Left renal cortex interstitium (tissue), 4 donors: ENCODE measurements around the gene CHRDL2. TPM values are rescaled to one million over a fixed set of nuclear protein-coding genes. Genes with fewer than 3 reads are reported as not detected.

Experiments
- DNase-seq, 4 donors: peaks; one replicate each; pipeline ENCODE4 v3.0.0-alpha.2; 2013; ENCODE audit warnings: low read depth in 4 of 4, low spot score in 2 of 4, missing footprints in 1 of 4
- polyA plus RNA-seq, 4 donors: library from polyadenylated mRNA; unstranded; fragments of 120-200 nt; gene quantifications; one replicate each; pipeline ENCODE4 v1.2.1, GENCODE V29; 2013; ENCODE audit not compliant: insufficient read length in 4 of 4

Gene CHRDL2
- polyA plus RNA-seq, 4 donors = 0.19 to 0.99 (median 0.54) TPM

DNA sequence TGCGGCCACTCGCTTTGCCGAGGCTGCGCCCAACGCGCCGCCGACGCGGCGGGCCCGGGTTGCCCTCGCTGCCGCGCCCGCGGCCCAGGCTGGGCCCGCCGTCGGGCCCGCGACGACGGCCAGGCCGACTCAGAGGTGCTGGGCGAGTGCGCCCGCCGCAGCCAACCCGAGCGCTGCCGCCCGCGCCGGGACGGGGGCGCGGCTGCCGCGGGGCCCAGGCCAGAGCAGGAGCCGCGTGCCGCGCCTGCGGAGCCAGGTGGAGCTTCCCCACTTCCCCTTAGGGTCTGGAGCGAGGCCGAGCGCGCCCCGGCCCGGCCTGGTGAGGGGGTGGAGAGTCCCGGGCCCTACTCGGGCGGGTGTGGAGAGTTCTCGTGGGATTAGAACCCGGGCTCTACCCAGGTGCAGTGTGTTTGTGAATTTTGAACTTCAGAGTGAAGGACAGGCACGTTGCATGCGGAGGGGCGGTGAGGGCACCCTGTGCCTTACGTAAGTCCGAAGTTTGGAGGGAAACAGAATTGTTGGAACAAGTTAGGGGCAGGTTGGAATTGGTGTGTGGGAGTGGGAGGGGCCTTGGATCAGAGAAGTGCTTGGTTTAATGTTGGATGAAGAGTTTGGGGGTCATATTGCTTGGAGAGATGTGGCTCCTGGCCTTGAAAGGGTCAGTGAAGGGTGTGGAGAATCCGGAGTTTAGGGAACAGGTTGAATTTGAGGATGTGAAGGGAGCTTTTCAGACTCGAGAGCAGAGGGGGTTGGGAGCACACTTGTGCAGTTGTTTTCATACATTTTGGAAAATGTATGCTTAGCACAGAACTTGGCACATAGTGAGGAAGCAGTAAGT lies 18.1 kb upstream of the CHRDL2 start:
- peak in 2 of 4 donors; percentile 39 to 48 for DNase-seq

DNA sequence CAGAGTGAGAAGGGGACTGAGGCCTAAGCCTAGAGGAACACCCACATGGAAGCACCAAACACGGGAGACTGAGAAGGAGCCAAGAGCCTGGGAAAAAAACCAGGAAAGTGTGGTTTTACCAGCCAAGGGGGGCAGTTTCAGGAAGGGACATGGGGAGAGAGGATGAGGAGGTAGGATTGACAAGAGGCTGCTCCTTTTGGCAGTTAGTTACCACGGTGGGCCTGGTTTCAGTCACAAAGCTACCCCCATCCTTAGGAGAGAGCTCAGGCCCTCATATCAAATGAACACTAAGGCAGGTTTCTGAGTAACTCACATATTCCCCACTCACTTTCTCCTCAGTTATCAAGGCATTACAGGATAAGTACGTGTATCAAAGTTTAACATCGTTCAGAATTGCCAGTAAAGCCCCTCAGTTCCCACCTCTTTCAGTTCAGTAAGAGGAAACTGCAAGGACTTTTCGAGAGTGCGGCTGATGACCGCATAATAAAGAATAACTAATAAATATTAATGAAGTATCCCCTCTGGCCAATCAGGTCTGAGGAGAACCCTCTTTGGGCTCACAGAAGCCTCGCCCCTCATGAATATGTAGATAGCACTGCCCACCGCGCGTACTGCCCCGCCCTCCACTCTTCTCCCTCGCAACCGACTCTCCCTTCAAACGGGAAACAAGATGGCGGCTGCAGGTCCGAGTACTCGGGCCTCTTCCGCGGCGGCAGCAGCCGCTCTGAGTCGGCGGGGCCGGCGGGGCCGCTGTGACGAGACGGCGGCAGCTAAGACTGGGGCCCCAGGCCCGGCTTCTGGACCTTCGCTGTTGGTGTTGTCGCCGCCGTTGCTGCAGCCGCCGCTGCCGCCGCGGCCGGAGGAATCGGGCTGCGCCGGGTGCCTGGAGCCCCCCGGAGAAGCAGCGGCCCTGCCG lies 17.2 kb upstream of the CHRDL2 start, which contains the start of gene RNF169:
Gene RNF169 (plus strand): TSS at position 639 of the 916 bp plus-strand sequence. CDS start 32 bp downstream, at position 671.
- DNase-seq = peak; percentile 79 to 91 (median 86)

DNA sequence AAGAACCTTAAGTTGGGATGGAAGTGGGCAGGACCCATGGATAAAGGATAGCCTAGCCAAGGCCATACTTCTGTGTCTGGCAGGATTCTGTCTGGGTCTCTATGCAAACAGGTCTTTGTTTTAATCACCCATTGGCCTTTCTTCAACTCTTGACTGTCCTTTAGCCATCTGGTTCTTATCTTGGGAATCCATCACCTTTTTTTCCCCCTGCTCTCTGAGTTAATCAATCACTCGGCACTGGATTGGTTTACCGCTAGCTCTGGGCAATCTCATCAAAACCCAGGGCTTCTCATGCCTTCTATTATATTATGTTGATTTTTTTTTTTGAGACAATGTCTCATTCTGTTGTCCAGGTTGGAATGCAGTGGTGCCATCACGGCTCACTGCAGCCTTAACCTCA lies 15.6 kb upstream of the CHRDL2 start:
- no peak for DNase-seq

DNA sequence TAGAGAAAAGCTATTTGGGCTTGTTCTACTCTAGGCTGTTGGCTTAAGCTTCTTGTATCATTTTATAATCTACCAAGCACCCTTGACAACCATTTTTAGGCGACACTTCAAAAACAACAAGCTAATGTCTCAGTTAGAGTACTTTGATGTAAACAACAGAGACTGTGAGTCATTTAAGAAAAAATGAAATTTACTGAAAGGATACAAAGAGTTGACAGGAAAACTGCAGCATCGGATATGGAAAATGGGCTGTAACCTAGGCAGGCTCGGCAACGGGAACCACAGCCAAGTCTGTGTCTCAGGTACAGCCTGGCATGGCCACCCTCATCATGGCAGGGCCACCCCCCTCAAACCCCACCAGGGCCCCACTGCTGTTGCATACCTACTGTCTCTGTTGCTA lies 13.1 kb upstream of the CHRDL2 start:
- no peak for DNase-seq

DNA sequence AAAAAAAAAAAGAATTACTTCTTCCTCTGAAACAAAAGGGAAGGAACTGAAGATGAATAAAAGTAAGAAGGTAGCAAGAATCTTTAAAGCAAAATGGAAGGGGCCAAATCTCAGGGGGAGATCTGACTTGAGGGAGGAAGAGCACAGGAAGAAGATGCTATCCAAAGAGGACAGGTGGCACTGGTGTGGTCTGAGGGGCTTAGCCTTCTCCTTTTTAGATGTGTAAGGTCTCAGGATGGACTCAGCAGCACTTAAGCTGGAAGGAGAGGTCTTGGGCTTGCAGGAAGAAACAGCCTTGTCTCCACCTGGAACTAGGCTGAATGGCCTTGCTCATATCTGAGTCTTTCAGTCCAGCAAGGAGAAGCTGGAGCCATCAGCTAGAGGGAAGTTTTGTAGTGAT lies 12.4 kb upstream of the CHRDL2 start:
- DNase-seq = no peak

DNA sequence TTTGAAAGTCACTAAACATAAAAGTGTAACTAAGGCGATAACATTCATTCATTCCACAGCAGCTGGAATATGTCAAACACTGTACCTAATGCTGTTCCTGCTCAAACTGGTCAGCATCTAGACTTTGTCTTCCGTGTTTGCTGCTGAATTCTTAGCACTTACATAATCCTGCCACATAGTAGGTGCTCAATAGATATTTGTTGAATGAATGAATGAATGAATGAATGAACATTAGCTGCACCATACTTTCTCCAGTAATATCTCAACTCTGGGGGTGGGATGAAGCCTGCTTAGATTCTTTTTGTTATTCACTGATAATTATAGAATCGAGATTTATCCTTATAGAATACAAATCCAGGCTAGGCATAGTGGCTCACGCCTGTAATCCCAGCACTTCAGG lies 10.8 kb upstream of the CHRDL2 start:
- DNase-seq = no peak

DNA sequence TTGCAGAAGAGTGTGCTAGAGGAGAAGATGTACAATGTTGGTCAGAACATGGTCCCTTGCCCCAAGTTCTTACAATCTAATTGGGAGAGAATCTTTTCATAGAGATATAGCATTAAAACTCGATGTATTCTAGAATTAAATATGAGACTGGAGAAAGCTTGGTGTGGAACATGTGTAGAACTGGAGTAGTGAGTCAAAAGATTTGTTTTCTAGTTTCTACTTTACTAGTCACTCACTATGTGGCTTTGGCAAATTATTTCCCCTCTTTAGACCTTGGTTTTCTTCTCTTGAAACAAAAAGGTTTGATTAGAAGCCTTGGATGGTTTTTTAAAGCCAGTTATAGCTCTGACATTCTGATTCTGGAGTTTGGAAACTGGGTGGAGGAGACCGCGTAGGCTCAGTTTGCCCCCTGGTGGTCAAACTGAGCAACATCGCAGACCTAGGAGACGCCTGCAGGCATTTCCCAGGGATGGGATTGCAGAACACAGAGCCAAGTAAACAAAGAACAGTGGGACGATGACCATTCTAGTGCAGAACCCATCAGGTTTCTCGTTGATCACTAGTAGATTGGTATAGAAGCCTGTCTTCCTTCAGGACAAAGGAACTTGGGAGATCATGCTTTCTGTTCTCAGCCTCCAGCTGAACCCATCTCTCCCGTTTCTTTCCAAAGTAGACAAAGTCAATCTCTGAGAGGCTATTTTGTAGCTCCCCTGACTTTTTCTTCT lies 8.5 kb upstream of the CHRDL2 start:
- no peak for DNase-seq

DNA sequence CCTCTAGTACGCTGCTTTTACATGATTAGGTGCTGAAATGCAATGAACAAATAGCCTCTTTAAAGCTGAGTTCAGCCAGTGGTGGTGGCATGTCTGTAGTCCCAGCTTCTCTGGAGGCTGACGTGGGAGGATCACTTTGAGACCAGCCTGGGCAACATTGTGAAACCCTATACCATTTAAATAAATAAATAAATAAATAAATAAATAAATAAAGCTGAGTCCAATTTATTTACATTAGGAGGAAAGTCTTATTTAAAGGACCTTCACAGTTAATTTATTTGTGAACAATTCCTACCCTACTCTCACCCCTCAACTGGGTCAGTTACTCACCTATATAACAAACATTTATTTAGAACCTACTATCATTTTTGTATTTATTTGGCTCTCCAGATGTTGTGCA lies 4.8 kb upstream of the CHRDL2 start:
- no peak for DNase-seq

DNA sequence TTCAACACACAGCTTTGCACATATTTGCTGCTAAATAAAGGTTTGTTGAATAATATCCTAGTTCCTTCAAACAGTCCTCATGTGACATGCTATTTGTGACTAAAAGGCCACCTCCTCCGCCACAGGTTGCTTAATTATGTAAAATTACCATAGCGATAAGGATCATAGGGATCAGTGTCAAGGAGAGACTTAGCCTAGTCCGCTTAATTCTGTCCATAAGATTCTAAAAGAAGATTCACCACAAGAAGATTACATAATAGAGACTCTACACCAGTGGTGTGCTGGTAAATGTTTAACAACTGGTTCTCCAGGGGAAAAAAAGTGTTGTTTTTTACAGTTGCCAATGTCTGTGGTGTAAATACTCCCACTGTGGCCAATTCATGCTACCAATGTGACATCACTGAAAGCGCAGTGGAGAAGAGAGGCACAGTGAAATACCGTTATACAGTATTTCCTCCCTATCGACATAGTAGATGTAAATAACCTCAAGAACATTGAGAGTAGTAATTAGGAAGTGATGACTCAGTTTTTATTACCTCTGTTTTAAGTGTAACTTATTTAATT lies 4.2 kb upstream of the CHRDL2 start:
- DNase-seq = no peak

DNA sequence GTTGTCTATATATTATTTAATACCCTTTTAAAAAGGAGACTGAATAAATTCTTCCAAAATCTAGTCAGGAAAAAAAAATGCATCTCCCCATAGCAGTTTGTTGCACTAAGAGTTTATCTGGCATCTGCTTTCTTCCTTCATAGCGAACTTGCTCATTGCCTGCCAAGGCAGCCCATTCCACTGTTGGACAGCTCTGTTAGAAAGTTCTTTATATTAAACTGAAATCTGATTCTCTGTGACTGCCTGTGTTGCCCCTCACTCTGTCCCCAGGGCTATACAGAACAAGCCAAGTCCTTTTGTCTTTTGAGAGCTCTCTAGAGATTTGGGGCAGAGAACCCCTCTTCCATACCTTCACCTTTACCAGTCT lies 3.3 kb upstream of the CHRDL2 start:
- DNase-seq = no peak

DNA sequence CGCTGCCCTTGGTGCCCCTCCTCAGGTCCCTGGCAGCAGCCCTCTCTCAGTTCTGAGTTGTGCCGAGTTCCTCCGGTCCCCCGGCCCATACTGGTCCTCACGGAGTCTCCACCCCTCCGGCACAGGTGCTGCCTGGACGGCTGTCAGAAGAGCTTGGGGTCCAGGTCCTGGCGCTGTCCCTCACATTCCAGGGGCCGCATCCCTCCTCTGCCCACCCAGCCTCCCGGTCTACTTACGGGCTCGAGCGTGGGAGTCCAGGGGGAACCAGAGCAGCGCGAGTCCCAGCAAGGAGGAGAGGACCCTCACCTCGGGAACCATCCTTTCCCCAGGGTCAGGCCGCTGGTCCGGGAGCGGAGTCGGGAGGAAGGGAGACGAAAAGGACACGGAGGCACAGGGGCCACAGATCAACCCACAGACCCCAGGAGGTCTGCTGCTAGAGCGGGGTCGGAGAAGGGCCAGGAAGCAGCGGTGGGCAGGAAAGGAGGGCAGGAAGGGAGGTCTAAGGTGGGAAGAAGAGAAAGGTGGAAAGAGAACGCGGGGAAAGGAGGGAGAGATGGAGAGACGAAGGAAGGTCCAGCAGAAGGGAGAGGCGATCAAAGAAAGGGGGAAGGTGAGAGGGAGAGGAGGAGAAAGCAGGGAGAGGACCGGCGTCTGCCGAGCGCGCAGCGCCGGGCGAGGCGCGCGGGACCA lies 510 bp downstream of the CHRDL2 start:
- no peak for DNase-seq

DNA sequence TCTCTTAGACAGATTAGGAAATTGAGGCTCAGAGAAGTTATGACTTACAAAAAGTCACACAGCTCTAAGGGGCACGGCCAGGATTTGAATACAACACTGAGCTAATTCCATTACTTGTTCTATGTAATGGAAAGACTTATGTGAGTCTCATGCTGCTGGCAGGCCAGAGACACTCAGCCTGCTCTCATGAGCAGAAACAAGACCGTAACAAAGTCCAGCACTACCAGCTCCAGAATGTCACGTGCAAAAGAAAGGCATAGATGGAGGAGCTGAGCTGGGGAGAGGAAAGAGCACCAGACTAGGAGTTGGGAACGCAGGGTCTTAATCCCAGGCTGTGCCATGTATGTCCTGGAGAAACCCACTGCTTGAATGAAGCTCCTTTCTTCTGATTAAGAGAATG lies 1.8 kb downstream of the CHRDL2 start:
- DNase-seq = no peak

DNA sequence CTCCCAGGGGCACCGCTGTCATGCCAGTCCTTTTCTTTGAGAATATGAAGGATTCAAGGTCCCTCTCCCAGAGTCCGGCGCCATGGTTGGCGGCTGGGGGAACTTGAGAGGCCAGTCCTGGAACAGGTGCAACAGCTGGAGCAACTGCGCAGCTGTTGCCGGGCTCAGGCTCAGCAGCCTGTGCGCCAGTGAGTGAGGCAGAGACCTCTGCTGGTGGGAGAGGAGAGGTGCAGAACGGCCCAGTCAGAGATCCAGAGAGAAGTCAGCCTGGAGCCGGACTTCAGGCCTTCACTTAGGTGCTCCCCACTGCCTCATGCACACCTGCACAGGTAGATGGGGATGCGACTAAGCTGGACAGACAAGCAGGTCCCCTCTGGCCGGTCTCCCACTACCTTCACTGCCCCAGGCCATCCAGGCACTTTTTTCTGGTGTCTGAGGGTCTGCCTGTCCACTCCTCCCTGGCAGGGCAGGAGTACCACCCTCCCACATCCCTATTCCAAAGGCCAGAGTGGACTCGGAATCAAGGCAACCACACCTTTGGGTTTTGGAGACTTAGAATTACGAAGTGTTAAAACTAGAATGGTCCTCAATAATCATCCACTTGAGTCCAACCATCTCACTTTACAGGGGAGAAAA lies 4.6 kb downstream of the CHRDL2 start:
- peak in 2 of 4 donors; percentile 42 to 69 for DNase-seq

DNA sequence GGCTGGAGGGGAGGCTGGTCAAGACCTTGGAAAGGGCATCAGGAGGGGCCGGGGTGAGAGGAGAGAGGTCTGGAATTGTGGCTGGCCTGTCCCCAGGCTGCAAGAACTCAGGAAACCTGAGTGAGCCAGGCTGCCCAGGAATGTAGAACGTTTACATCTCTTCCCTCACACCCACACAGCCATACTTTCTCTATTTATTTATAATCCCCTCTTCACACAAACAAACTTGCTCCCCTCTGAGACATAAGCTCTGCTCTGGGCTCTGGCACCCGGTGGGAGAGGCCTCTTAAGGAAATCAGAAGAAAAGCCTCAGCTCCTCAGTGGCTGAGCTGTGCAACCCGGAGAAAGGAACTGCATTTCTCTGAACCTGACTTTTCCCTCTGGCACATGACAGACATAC lies 5.5 kb downstream of the CHRDL2 start:
- DNase-seq = no peak

DNA sequence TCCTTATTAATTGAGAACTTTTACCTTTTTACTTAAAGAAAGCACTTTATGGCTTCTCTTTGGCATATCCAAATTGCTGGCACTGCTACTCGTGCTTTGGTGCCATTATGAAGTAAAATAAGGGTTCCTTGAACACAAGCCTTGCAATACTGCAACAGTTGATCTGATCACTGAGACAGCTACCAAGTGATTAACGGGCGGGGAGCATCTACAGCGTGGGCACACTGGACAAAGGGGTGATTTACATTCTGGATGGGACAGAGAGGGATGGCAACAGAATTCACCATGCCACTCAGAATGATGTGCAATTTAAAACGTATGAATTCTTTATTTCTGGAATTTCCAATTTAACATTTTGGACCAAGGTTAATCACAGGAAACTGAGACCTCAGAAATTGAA lies 7.7 kb downstream of the CHRDL2 start:
- no peak for DNase-seq

DNA sequence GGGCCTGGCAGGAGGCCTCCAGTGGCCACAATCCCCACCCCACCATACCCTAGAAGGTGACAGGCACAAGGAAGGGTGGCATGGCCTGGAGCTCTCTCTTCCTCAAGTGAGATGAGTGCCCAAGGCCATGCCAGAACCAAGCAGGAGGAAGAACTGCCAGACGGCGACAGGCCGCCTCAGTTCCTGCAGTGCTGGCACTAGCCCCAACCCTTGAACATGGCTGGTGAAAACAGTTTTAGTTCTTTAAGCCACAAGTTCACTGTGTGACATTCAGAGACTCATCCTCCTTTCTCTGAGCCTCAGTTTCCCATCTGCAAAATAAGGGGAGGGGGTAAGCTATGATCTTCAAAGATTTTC lies 9.8 kb downstream of the CHRDL2 start:
- DNase-seq = no peak

DNA sequence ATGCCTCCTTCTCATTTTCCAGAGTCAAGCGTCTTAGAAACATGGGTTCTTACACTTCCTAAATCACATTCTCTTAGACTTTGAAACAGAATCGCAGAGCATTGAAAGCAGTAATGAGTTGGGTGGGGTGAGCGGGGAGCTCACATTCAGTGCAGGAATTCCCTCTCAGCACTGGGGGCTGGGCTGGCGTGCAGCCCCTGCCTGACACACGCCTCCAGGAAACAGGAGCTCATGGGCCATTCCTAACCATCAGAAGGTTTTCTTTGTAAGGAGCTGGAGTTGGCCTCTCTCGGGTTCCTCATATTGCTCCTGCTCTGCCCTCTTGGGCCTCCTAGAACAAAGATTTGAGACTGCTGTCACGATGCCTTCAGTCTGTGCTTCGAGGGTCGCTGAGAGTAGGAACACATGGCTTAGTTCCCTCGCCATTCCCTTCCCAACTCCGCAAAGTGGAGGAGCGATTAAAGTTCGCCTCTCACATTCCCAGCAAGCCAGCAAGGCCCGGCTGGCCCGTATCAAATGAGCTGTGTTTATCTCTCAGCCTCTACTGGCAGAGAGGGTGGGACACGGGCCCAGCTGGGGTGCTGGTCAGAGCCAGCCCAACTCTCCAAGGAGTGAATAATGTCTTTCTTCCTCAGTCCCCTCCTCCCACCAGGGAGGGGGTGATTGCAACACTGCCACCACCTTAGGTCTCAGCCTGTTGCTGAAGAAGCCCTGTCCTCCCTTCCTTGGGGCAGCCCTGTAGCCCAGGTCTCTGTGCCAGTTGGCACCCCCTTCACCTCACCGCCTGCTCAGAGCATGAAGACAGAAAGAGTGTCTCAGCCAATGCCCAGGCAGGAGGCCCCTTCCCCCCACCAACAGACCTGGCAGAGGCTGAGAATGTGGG lies 10.4 kb downstream of the CHRDL2 start:
- no peak for DNase-seq

DNA sequence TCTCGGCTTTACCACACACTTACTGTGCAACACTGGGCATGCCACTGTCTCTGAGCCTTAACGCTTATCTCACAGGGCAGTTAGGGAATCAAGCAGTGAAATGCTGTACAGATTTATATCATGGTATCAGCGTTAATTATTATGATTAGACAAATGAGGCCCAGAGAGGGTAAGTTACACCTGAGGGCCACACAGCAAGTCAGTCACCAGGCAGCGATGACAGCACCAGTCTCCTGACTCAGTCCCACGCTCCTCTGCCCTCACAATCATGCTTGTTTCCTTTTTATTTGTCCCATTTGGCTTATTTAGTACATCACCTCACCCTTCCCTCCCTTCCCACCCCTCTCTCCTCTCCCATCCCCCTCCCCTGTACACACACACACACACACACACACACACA lies 12.2 kb downstream of the CHRDL2 start:
- no peak for DNase-seq
